ENCODE data around the gene ARNT2. TPM values are rescaled to one million over a fixed set of nuclear protein-coding genes. Genes with fewer than 3 reads are reported as not detected.
A peak's percentile ranks its signal among the peaks of the same experiment; 100 is the strongest.

ARNT2 gene
- total RNA-seq, 1 donor from 2014 or later, result under 0.01 TPM

- DNase-seq (ENCODE audit: low read depth in 2 of 2), result peak in 1 of 2 donors; percentile 29
These were observed 108.8 kb downstream of the ARNT2 start for GRCh38 chr15:80512726-80513660.

- DNase-seq (ENCODE audit: low read depth in 2 of 2), result no peak
These were observed 110.0 kb downstream of the ARNT2 start for GRCh38 chr15:80514071-80514780.

GRCh38 chr15:80517290-80517689, 113.1 kb downstream of the ARNT2 start:
- DNase-seq (ENCODE audit: low read depth in 2 of 2), result no peak

- DNase-seq (ENCODE audit: low read depth in 2 of 2), result no peak
These were observed 114.3 kb downstream of the ARNT2 start for GRCh38 chr15:80518522-80518921.

DNA sequence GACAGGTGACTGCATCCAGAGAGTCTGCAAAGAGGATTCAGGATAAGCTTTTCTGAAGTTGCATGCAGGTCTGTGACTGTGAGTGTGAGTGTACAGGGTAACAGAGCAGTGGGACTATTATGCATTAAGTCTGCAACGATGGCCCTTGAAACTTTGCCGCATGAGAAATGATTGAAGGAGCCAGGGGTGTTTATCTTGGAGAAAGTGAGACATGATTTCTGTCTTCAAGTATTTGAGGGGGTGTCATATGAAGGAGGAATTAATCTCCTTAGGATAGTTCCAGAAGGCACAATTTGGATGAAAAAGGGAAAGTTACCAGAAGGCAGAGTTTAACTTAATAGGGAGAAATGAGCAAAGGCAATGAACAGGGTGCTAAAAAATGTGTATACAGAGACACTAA, 119.6 kb downstream of the ARNT2 start:
- DNase-seq (ENCODE audit: low read depth in 2 of 2), result no peak

- no peak for DNase-seq (ENCODE audit: low read depth in 2 of 2)
These were observed 121.7 kb downstream of the ARNT2 start for GRCh38 chr15:80525853-80526252.

DNA sequence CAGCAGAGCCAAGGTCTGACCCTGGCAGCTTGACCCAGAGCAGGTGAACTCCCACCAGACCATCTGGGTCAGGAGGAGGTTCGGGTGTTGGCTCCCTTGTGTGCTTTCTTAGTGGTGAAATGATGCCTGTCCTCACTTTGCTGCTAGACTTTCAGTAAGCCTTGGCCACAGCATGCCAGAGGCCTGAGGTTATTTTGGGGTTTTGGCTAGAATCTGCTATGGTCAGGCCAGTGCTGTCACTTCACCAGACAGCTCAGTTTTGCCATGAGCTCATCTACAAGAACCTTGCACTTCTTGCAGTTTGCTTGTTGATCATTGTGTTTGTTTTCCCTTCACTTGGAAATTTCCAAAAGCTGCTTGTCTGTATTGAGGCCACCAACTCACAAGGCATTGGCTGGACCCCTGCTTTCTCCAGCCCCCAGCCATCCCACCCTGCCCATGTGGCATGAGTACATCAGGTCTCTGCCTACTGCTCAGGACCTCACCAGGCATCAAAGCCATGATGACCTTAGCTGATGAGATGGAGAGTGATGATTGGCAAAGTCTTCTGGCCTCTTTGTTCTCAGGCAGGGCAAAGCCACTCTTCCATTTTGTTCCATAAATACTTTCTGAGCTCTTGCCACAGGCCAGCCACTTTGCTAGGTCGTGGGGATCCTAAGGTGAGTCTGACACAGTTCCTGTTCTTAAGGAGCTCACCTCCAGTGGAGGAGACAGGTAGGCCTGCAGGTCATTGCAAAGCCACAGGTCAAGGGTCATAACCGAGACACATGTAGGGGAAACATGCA, 122.6 kb downstream of the ARNT2 start:
- DNase-seq (ENCODE audit: low read depth in 2 of 2), result no peak

- no peak for DNase-seq (ENCODE audit: low read depth in 2 of 2)
These were observed 123.2 kb downstream of the ARNT2 start for GRCh38 chr15:80527406-80527805.

DNA sequence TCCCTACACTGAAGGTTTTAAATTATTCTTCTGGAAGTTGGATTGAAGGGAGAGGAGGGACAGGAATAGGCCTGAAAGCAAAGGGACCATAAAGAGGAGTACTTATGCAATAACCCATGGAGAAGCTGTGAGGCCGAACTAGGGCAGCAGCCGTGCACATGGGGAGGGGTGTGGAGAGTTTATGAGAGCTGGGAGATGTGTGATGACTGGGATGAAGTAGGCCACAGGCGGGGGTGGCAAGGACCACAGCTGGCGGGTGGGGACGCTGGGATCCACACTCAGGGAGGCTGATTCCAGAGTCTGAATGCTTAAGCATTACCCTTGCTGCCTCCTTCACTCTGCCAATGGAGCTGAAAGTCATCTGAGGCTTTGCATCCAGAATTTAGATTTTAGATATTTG, 123.8 kb downstream of the ARNT2 start:
- DNase-seq (ENCODE audit: low read depth in 2 of 2), result no peak

GRCh38 chr15:80530737-80531365, 126.7 kb downstream of the ARNT2 start:
- no peak for DNase-seq (ENCODE audit: low read depth in 2 of 2)

- DNase-seq (ENCODE audit: low read depth in 2 of 2), result no peak
These were observed 127.2 kb downstream of the ARNT2 start for GRCh38 chr15:80531388-80531787.

- DNase-seq (ENCODE audit: low read depth in 2 of 2), result no peak
These were observed 127.6 kb downstream of the ARNT2 start for GRCh38 chr15:80531796-80532195.

DNA sequence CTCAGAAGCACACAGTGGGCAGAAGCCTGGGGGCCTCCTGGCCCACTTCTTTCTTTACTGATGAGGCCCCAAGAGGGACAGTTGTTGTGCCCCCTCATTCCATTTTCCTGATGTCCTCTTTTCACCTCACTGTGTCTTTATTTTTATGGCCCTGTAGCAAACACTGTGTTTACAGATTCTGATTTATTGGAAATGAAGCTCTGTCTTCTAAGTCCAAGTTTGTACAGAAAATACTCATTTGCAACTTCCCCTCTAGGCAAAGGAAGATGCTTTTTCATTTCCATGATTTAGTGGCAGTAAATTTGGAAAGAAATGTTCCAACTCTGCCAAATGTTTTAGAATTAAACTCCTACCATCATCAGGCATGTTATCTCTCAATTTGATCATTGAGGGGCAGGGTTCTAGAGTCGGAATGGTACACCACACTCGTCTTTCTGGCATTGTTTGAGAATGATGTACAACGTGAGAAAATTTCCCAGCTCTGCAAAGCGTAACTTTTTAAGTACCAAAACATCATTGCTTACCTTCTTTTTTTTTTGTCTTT, 129.7 kb downstream of the ARNT2 start:
- DNase-seq (ENCODE audit: low read depth in 2 of 2), result no peak

DNA sequence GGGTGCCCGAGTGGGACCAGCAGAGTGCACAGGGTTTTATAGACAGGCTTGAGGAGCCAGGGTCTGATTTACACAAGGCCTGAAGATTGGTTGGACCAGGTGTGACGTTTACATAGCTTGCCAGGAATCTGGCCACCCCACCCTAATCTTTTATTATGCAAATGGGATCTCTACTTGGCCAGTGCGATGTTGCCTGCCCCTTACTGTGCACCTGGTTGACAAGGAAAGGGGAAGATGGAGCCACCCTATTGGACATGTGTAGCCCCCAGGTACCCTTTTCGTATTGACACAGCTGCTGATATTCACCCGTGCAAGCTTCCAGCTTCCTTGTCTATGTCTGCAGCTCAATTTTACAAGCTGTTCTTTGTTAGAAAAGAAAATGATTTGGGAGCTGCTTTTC, 132.0 kb downstream of the ARNT2 start:
- no peak for DNase-seq (ENCODE audit: low read depth in 2 of 2)

- DNase-seq (ENCODE audit: low read depth in 2 of 2), result no peak
These were observed 132.5 kb downstream of the ARNT2 start for GRCh38 chr15:80536716-80537115.

DNA sequence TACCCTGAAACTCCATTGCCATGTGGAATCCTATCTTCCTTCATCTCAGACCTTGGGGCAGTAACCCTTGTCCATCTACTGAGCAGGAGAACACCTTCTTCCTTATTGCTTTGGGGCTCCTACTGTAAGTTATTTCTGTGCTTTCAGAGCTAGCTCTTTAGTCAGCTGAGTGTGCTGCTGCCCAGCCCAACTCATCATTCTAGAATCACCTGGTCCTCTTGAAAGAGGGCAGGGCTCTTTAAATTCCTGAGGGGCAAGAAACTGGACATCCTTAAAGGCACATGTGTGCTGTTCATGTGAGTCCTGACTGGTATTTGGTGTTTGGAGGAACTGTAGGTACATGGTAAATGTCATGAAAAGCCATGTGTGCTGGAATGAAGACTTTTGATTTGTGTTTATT, 140.9 kb downstream of the ARNT2 start:
- DNase-seq (ENCODE audit: low read depth in 2 of 2), result no peak

DNA sequence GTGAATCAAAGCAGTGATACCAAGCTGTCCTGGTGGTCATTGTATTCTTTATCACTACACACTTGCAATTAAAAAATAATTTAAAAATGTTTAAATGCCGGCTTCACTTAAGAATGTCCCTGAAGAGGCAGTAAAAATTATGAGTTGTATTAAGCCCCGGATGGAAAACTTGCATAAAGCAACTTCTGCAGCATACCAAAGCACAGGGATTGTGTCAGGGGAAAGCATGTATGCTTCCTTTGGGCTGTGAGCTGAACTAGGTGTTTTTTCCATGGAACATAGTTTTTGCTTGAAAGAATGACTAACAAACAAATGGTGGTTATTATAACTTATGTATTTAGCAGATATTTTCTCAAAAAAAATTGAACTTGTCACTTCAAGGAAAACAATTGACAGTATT, 143.1 kb downstream of the ARNT2 start:
- no peak for DNase-seq (ENCODE audit: low read depth in 2 of 2)

DNA sequence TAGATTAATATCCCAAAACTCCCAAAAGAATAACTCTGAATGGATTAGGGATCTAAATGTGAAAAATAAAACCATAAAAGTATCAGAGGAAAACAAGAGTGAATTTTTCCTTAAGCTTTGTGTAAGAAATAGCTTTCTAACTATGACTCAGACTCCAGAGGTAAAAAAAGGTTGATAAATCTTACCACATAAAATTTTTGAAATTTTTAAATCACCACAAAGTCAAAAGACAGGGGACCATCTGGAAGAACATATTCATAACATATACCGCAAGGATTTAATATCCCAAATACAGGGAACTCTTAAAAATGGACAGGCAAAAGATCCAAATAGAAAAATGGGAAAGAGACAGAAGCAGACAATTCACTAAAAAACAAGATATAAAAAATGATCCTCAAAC, 145.0 kb downstream of the ARNT2 start:
- DNase-seq (ENCODE audit: low read depth in 2 of 2), result no peak

DNA sequence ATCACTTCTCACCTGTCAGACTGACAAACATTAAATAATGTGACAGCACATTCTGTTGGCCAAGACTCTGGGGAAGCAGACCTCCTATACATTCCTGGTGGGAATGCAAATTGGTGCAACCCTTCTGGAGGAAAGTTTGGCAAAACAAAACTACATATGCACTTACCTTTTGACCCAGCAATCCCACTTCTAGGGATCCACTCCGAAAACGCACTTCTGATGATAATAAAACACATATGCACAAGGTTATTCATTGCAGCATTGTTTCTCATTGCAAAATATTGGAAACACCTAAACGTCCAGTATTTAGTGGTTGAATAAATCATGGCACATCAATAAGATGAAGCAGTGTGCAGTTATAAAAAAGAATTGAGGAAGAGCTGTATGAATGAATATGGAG, 145.5 kb downstream of the ARNT2 start:
- DNase-seq (ENCODE audit: low read depth in 2 of 2), result no peak

DNA sequence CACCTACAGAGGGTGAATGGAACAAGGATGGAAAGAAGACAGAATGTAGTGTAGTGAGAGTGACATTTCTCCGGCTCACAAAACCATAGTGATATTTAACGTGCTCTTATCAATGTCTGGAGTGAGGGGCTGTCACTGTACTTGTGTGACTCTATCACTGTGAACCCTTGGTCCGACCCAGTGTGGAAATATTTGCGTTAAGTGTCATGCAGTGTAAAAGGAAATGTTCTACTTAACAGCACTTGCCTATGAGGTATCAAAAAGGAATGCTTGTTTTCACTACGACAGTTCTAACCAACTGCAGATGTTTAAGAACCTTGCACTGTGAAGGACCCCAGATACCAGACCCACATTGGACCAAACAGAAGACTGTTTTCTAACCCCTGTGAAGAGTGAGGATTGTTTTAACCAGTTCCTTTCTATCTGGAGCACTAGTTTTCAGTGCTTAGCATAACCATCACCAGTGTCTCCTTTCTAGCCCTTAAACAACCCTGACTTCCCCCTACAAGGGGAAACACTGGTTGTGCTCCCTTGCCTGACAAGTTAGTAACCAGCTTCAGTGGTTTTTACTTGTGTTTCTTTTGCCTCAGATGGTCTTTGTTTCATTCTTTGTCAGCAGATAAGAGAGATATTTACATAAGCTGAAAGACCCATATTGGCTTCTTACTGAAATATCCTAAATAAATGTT, 146.2 kb downstream of the ARNT2 start:
- peak in 1 of 2 donors; percentile 23 for DNase-seq (ENCODE audit: low read depth in 2 of 2)

DNA sequence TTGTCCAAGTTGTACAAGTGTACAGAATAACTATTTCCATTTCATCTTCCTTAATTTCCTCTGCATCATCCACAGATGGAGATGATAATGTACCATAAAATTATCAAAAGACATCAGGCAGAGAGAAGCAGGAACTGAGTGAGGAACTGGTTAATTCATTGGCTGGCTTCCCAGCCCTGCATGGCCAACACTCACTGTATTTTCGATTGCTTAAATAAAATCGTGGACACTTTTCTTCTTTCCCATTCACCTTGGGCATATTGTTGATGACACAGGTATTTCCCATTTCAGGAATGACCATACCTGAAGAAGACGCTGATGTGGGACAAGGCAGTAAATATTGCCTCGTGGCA, 146.7 kb downstream of the ARNT2 start:
- DNase-seq (ENCODE audit: low read depth in 2 of 2), result peak; percentile 15 to 21
